ENCODE data around the gene TAF6. TPM values are rescaled to one million over a fixed set of nuclear protein-coding genes. Genes with fewer than 3 reads are reported as not detected.

TAF6 gene
- total and polyA plus RNA-seq, 9 of the 15 experiments (the other 6 are each of a cell fraction or from before 2014, with no cell fraction given), result 0.78 to 78.7 (median 21.3) TPM

DNA sequence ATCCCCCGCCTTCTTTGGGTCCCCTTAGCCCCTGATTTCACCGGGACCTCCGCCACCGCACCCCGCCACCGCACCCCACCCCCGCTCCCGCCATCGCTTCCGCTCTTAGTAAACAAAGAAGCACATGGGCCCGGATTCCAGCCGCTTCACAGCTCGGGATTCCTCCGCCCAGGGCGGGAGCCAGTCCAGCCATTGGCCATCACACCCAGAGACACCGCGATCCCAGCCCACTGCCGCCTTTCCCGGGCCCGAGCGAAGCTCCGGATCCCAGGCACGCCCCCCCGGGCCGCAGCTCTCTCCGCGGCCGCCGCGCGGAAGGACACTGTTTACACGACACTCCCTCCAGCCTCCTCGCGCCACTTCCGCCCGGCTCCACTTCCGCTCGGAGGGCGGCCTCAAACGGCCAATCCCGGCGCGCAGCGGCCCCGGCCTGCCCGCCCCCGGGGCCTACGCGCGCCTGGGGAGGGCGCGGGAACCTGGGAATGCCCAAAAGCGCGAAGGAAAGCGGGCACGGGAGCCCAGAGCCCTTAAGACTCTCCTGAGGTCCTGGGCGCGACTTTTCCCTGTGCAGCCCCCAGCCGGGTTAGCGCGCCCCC is 18.6 kb downstream of the TAF6 start (continued):
- TF ChIP-seq, protein P1, sequence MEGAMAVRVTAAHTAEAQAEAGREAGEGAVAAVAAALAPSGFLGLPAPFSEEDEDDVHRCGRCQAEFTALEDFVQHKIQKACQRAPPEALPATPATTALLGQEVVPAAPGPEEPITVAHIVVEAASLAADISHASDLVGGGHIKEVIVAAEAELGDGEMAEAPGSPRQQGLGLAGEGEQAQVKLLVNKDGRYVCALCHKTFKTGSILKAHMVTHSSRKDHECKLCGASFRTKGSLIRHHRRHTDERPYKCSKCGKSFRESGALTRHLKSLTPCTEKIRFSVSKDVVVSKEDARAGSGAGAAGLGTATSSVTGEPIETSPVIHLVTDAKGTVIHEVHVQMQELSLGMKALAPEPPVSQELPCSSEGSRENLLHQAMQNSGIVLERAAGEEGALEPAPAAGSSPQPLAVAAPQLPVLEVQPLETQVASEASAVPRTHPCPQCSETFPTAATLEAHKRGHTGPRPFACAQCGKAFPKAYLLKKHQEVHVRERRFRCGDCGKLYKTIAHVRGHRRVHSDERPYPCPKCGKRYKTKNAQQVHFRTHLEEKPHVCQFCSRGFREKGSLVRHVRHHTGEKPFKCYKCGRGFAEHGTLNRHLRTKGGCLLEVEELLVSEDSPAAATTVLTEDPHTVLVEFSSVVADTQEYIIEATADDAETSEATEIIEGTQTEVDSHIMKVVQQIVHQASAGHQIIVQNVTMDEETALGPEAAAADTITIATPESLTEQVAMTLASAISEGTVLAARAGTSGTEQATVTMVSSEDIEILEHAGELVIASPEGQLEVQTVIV (CRISPR knock-in tag; IDR thresholded peaks at IDR 0.05; ENCODE audit: borderline replicate concordance), result no peak
- TF ChIP-seq ZNF707 (CRISPR knock-in tag; conservative IDR thresholded peaks at IDR 0.05) (no peak), NELFE (IDR thresholded peaks at IDR 0.05; ENCODE audit: insufficient read depth, insufficient read length) (no peak), CREM (IDR thresholded peaks at IDR 0.05; ENCODE audit: low read depth) (peak; percentile 94), CBX3 (IDR thresholded peaks at IDR 0.05; ENCODE audit: borderline replicate concordance in 1 of 2, low read length in 2 of 2) (peak in 1 of 2 experiments; percentile 42; a peak in 1 of 3 replicates), STAT5B (CRISPR knock-in tag; IDR thresholded peaks at IDR 0.05) (no peak), ZNF785 (CRISPR knock-in tag; IDR thresholded peaks at IDR 0.05) (no peak), KLF13 (tag; IDR thresholded peaks at IDR 0.05; ENCODE audit: borderline replicate concordance, low read depth) (peak; percentile 99), ESRRA (IDR thresholded peaks at IDR 0.05; ENCODE audit: borderline replicate concordance, low read depth) (peak; percentile 52), ZC3H11A (IDR thresholded peaks at IDR 0.05; ENCODE audit: low read depth, low read length) (peak; percentile 68; the same call in 1 of the 2 replicates), CTBP1 (IDR thresholded peaks at IDR 0.05; ENCODE audit: borderline replicate concordance) (peak; percentile 78), MBD2 (IDR thresholded peaks at IDR 0.05; ENCODE audit: borderline replicate concordance, low read depth) (peak; percentile 34; the same call in 1 of the 2 replicates), TEAD4 (IDR thresholded peaks at IDR 0.05; ENCODE audit: low read length) (peak; percentile 67), TEAD4 (CRISPR knock-in tag; IDR thresholded peaks at IDR 0.05; ENCODE audit: borderline replicate concordance) (0 out of 2 replicates have a peak, but pooled peaks have one; percentile 57), LARP7 (IDR thresholded peaks at IDR 0.05) (0 out of 2 replicates have a peak, but pooled peaks have one; percentile 44), JUND (IDR thresholded peaks at IDR 0.05; ENCODE audit: borderline replicate concordance, low read depth, low read length) (peak; percentile 55; the same call in 1 of the 2 replicates), JUND (tag; IDR thresholded peaks at IDR 0.05; ENCODE audit: borderline replicate concordance, low read depth, low read length) (peak; percentile 23; the same call in 1 of the 3 replicates), NCOR1 (IDR thresholded peaks at IDR 0.05) (peak; percentile 62; the same call in 1 of the 2 replicates), ILF3 (IDR thresholded peaks at IDR 0.05; ENCODE audit: borderline replicate concordance) (peak; percentile 18; the same call in 1 of the 2 replicates), HDGF (IDR thresholded peaks at IDR 0.05) (no peak), RBM15 (IDR thresholded peaks at IDR 0.05; ENCODE audit: insufficient read depth, low read length) (0 out of 2 replicates have a peak, but pooled peaks have one; percentile 54), SMAD3 (CRISPR knock-in tag; conservative IDR thresholded peaks at IDR 0.05) (peak; percentile 84)
- TF ChIP-seq, protein P2, sequence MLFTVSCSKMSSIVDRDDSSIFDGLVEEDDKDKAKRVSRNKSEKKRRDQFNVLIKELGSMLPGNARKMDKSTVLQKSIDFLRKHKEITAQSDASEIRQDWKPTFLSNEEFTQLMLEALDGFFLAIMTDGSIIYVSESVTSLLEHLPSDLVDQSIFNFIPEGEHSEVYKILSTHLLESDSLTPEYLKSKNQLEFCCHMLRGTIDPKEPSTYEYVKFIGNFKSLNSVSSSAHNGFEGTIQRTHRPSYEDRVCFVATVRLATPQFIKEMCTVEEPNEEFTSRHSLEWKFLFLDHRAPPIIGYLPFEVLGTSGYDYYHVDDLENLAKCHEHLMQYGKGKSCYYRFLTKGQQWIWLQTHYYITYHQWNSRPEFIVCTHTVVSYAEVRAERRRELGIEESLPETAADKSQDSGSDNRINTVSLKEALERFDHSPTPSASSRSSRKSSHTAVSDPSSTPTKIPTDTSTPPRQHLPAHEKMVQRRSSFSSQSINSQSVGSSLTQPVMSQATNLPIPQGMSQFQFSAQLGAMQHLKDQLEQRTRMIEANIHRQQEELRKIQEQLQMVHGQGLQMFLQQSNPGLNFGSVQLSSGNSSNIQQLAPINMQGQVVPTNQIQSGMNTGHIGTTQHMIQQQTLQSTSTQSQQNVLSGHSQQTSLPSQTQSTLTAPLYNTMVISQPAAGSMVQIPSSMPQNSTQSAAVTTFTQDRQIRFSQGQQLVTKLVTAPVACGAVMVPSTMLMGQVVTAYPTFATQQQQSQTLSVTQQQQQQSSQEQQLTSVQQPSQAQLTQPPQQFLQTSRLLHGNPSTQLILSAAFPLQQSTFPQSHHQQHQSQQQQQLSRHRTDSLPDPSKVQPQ (CRISPR knock-in tag; IDR thresholded peaks at IDR 0.05; ENCODE audit: borderline replicate concordance), result 0 out of 2 replicates have a peak, but pooled peaks have one; percentile 43
- TF ChIP-seq, protein P3, sequence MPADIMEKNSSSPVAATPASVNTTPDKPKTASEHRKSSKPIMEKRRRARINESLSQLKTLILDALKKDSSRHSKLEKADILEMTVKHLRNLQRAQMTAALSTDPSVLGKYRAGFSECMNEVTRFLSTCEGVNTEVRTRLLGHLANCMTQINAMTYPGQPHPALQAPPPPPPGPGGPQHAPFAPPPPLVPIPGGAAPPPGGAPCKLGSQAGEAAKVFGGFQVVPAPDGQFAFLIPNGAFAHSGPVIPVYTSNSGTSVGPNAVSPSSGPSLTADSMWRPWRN (IDR thresholded peaks at IDR 0.05; ENCODE audit: low read depth), result 0 out of 2 replicates have a peak, but pooled peaks have one; percentile 46

Measured in K562 (cell line).